ENCODE data around the gene ME3.

- no peak for TF ChIP-seq EZH2 (IDR thresholded peaks at IDR 0.05; ENCODE audit: insufficient read depth, poor library complexity, severe bottlenecking)
- TF ChIP-seq EZH2phosphoT487 (IDR thresholded peaks at IDR 0.05; ENCODE audit: insufficient read depth, low read depth): no peak
These were observed 184.7 kb downstream of the ME3 start for GRCh38 chr11:86487671-86488070.

All from GM23248 (cell line).